ENCODE data around the gene CRMP1.

- TF ChIP-seq, protein P1, sequence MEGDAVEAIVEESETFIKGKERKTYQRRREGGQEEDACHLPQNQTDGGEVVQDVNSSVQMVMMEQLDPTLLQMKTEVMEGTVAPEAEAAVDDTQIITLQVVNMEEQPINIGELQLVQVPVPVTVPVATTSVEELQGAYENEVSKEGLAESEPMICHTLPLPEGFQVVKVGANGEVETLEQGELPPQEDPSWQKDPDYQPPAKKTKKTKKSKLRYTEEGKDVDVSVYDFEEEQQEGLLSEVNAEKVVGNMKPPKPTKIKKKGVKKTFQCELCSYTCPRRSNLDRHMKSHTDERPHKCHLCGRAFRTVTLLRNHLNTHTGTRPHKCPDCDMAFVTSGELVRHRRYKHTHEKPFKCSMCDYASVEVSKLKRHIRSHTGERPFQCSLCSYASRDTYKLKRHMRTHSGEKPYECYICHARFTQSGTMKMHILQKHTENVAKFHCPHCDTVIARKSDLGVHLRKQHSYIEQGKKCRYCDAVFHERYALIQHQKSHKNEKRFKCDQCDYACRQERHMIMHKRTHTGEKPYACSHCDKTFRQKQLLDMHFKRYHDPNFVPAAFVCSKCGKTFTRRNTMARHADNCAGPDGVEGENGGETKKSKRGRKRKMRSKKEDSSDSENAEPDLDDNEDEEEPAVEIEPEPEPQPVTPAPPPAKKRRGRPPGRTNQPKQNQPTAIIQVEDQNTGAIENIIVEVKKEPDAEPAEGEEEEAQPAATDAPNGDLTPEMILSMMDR (IDR thresholded peaks at IDR 0.05): no peak
- TF ChIP-seq POLR2A (IDR thresholded peaks at IDR 0.05): no peak
Measured at GRCh38 chr4:5827108-5828004, 65.5 kb downstream of the CRMP1 start.

Data from adrenal gland (tissue), 5 donors.